ENCODE results near the gene TSPAN12. TPM values are rescaled to one million over a fixed set of nuclear protein-coding genes. Genes with fewer than 3 reads are reported as not detected.
"Not testable (repeated sequence)": the region's sequence is repeated elsewhere in the genome, so short reads cannot be mapped to it uniquely, and the experiment has no call there.

The TSPAN12 gene
- total RNA-seq, 1 experiment from 2014 or later, result not detected

DNA sequence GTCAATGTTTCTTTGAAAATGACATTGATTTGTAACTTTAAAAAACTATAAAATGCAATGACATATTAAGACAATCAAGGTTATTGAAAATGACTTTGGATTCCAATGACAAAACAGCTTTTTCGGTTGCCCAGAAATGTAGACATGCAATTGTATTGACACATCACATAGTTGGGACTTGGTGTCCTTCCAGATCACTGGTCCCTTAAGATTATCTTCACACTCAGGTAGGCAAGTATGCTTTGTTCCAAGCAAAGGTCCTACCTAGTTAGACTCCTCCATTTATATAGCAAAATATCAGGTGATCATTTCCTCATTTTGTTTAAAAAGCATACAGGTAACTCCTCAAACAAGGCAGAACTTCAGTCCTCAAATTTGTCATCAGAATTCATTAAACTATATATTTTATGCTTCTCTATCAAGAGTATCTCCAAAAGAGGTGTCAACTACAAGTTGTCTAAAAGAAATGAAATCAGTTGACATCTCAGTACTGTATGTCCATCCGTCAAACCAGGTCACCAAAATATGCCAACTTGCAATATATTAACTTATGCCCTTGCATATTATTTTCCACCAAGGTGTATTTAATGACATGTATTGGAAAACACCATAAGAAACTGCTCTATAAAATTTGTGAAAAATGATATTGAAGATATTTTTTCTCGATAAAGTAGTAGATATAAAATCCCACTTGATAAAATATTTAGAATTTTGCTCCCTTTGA, 64.6 kb downstream of the TSPAN12 start:
- no peak overlapping the region for H2AFZ ChIP-seq (ENCODE audit: low read length)
- H3K9ac ChIP-seq (ENCODE audit: low read length), result no peak overlapping the region
- no peak overlapping the region for H3K27ac ChIP-seq (ENCODE audit: low read length)
- H3K9me3 ChIP-seq (ENCODE audit: low read length), result no peaks in the 10 kb centered on the region
- DNase-seq, result no peak
- H3K36me3 ChIP-seq (ENCODE audit: insufficient read depth, low read length), result no peaks in the 10 kb centered on the region
- H4K20me1 ChIP-seq (ENCODE audit: insufficient read depth, low read depth, low read length), result no peaks in the 10 kb centered on the region
- H3K4me3 ChIP-seq (ENCODE audit: low read length), result no peak overlapping the region
- H3K4me1 ChIP-seq (ENCODE audit: low read length), result no peaks in the 10 kb centered on the region
- no peaks in the 10 kb centered on the region for H3K9me2 ChIP-seq (replicated peaks; ENCODE audit: insufficient read depth, low read length)
- no peak overlapping the region for H3K4me2 ChIP-seq (ENCODE audit: low read depth, low read length, poor library complexity, severe bottlenecking)
- H3K79me2 ChIP-seq (ENCODE audit: low read length), result no peaks in the 10 kb centered on the region
- H3K27me3 ChIP-seq (ENCODE audit: low read length), result no peaks in the 10 kb centered on the region

DNA sequence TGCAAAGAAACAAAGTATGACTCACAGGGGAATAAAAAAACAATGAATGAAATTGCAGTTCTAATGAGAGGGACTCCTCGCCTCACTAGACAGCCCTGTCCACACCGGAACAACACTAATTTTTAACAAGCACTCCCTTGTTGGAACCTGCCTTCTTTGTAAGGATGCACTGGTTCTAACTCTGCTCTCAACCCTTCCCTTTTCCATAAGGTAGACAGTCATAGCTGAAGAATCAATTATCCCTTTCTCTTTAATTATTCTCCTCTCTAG, 65.1 kb downstream of the TSPAN12 start:
- Histone ChIP-seq H3K27me3 (ENCODE audit: low read length) (no peaks in the 10 kb centered on the region), H3K4me2 (ENCODE audit: low read depth, low read length, poor library complexity, severe bottlenecking) (no peak overlapping the region), H3K36me3 (ENCODE audit: insufficient read depth, low read length) (no peaks in the 10 kb centered on the region), H3K79me2 (ENCODE audit: low read length) (no peaks in the 10 kb centered on the region), H3K4me3 (ENCODE audit: low read length) (no peak overlapping the region), H2AFZ (ENCODE audit: low read length) (no peak overlapping the region), H3K9me2 (replicated peaks; ENCODE audit: insufficient read depth, low read length) (no peaks in the 10 kb centered on the region), H3K9me3 (ENCODE audit: low read length) (no peaks in the 10 kb centered on the region), H3K4me1 (ENCODE audit: low read length) (no peaks in the 10 kb centered on the region), H3K9ac (ENCODE audit: low read length) (no peak overlapping the region), H4K20me1 (ENCODE audit: insufficient read depth, low read depth, low read length) (no peaks in the 10 kb centered on the region), H3K27ac (ENCODE audit: low read length) (no peak overlapping the region)
- DNase-seq, result no peak

DNA sequence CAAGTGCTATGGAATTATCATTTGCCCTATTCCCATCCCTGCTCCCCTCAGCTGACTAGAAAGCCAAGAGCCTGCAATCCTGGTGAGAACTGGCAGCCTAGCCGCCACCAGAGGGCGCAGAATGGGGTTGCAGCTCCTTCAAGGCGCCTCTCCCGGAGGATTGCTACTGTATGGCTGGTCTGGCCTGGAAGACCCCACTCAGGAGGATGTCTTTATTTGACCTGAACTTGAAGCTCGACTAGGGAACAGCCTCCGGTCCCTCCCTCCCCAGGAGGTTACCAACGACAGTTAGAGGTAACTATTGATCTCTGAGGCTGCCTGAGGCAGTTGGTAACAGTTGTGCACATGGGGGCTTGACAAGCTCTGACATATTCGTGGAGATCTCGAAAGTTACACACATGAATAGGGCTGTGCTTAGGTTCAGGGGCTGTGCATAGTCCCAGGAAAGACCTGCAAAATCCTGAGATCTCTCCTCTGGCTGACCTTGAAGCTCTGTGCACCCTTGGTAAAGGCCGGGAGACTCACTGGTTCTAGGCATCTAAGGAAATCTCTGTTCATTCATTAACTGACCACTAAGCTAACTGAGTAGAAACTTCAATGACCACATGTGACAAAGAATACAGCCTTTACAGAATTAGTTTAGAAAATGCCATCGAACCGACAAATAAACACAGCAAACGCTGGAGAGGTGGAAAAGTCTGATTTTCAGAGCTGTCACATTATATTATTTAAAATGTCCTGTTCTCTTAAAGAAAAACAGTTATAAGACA, 65.7 kb downstream of the TSPAN12 start:
- Histone ChIP-seq H3K79me2 (ENCODE audit: low read length) (no peaks in the 10 kb centered on the region), H3K4me3 (ENCODE audit: low read length) (no peak overlapping the region), H3K9me3 (ENCODE audit: low read length) (no peaks in the 10 kb centered on the region), H3K9ac (ENCODE audit: low read length) (no peak overlapping the region), H2AFZ (ENCODE audit: low read length) (no peak overlapping the region), H3K4me1 (ENCODE audit: low read length) (no peaks in the 10 kb centered on the region), H4K20me1 (ENCODE audit: insufficient read depth, low read depth, low read length) (no peaks in the 10 kb centered on the region), H3K36me3 (ENCODE audit: insufficient read depth, low read length) (no peaks in the 10 kb centered on the region), H3K27me3 (ENCODE audit: low read length) (no peaks in the 10 kb centered on the region), H3K9me2 (replicated peaks; ENCODE audit: insufficient read depth, low read length) (no peaks in the 10 kb centered on the region), H3K4me2 (ENCODE audit: low read depth, low read length, poor library complexity, severe bottlenecking) (no peak overlapping the region), H3K27ac (ENCODE audit: low read length) (no peak overlapping the region)
- DNase-seq, result peak; percentile 82

DNA sequence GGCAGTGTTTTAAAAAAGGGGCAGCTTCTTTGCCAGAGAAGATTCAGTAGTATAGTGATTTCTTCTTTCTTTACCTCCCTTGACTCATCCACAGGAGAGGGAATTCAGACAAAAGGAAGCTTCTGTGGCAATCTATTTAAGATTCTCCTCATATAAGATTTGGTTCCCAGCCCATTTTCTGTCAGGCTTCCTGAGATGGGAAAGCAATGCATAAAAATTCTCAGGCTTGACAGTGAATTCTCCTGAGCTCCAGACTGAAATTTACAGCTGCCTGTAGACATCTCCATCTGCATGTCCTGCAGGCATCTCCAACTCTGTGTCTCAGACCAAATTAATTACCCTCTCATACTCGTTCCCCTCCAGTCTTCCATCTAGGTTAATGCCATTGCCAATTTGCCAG, 72.8 kb downstream of the TSPAN12 start:
- H3K79me2 ChIP-seq (ENCODE audit: low read length), result no peaks in the 10 kb centered on the region
- H2AFZ ChIP-seq (ENCODE audit: low read length), result no peak overlapping the region
- H3K9me3 ChIP-seq (ENCODE audit: low read length), result no peaks in the 10 kb centered on the region
- no peak for DNase-seq
- H3K27ac ChIP-seq (ENCODE audit: low read length), result no peak overlapping the region
- no peak overlapping the region for H3K9ac ChIP-seq (ENCODE audit: low read length)
- H3K36me3 ChIP-seq (ENCODE audit: insufficient read depth, low read length), result no peaks in the 10 kb centered on the region
- no peak overlapping the region for H3K4me2 ChIP-seq (ENCODE audit: low read depth, low read length, poor library complexity, severe bottlenecking)
- no peaks in the 10 kb centered on the region for H3K27me3 ChIP-seq (ENCODE audit: low read length)
- no peak overlapping the region for H3K4me3 ChIP-seq (ENCODE audit: low read length)
- no peaks in the 10 kb centered on the region for H4K20me1 ChIP-seq (ENCODE audit: insufficient read depth, low read depth, low read length)
- no peaks in the 10 kb centered on the region for H3K4me1 ChIP-seq (ENCODE audit: low read length)
- no peaks in the 10 kb centered on the region for H3K9me2 ChIP-seq (replicated peaks; ENCODE audit: insufficient read depth, low read length)

DNA sequence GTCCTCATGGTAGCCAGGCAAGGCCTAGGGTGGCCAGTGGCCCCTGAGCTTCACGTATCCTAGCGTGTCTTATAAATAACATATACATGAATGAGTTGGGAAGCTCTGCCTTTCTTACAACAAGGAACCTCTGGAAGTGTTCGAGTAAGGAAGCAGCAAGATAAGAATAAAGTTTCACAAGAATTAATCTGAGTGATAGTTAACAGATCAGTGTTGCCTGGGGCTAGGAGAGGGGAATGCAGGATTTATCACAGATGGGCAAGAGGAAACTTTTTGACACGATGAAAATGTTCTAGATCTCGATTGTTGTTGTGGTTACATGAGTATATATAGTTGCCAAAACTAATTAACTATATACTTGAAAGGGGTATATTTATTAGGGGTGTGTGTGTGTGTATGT, 74.2 kb downstream of the TSPAN12 start:
- Histone ChIP-seq H2AFZ (ENCODE audit: low read length) (no peak overlapping the region), H3K9me2 (replicated peaks; ENCODE audit: insufficient read depth, low read length) (no peaks in the 10 kb centered on the region), H3K4me3 (ENCODE audit: low read length) (no peak overlapping the region), H3K27ac (ENCODE audit: low read length) (no peak overlapping the region), H4K20me1 (ENCODE audit: insufficient read depth, low read depth, low read length) (no peaks in the 10 kb centered on the region), H3K4me1 (ENCODE audit: low read length) (no peaks in the 10 kb centered on the region), H3K27me3 (ENCODE audit: low read length) (no peaks in the 10 kb centered on the region), H3K4me2 (ENCODE audit: low read depth, low read length, poor library complexity, severe bottlenecking) (no peak overlapping the region), H3K79me2 (ENCODE audit: low read length) (no peaks in the 10 kb centered on the region), H3K36me3 (ENCODE audit: insufficient read depth, low read length) (no peaks in the 10 kb centered on the region), H3K9me3 (ENCODE audit: low read length) (no peaks in the 10 kb centered on the region), H3K9ac (ENCODE audit: low read length) (no peak overlapping the region)
- DNase-seq, result no peak

DNA sequence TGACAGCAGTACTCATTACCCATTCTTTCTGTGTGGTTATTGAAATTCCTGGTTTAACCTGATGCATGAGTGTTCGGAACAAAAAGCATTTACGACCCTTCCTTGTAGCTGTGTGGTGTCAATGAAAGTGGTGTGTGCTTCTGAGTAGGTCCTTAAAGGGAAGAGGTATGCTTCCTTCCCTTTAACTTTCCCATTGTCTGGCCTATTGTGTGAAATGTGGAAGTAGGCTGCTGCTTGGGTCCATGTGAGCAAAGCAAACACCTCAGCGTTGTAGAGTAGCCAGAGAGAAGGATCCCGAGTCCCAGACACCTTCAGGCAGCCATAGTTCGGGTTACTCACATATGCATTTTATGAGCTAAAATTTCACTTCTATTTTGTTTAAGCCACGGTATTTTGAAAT, 74.7 kb downstream of the TSPAN12 start:
- no peak overlapping the region for H3K4me2 ChIP-seq (ENCODE audit: low read depth, low read length, poor library complexity, severe bottlenecking)
- DNase-seq, result no peak
- H3K27me3 ChIP-seq (ENCODE audit: low read length), result no peaks in the 10 kb centered on the region
- H3K36me3 ChIP-seq (ENCODE audit: insufficient read depth, low read length), result no peaks in the 10 kb centered on the region
- no peaks in the 10 kb centered on the region for H3K4me1 ChIP-seq (ENCODE audit: low read length)
- H2AFZ ChIP-seq (ENCODE audit: low read length), result no peak overlapping the region
- no peak overlapping the region for H3K4me3 ChIP-seq (ENCODE audit: low read length)
- no peak overlapping the region for H3K27ac ChIP-seq (ENCODE audit: low read length)
- no peak overlapping the region for H3K9ac ChIP-seq (ENCODE audit: low read length)
- H3K9me2 ChIP-seq (replicated peaks; ENCODE audit: insufficient read depth, low read length), result no peaks in the 10 kb centered on the region
- no peaks in the 10 kb centered on the region for H3K79me2 ChIP-seq (ENCODE audit: low read length)
- H3K9me3 ChIP-seq (ENCODE audit: low read length), result no peaks in the 10 kb centered on the region
- H4K20me1 ChIP-seq (ENCODE audit: insufficient read depth, low read depth, low read length), result no peaks in the 10 kb centered on the region

DNA sequence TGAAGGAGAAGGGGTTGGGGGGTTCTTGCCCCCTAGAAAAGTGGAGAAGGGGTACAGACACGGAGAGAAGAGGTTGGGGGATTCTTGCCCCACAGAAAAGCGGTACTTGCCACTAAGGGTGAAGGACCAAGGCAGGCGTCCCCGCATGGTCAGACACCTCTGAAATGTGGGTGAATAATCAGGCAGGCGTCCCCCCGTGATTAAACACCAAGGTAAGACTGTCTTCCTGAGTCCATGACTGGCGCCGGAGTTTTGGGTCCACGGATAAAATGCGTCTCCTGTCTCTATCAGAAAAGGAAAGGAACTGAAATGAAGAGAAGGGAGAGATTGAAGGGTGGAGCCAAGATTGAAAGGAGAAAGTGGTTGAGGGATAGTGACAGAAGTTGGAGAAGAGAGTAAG, 76.0 kb downstream of the TSPAN12 start:
- not testable (repeated sequence) for H4K20me1 ChIP-seq (ENCODE audit: insufficient read depth, low read depth, low read length); H3K9me3 ChIP-seq (ENCODE audit: low read length); H3K4me3 ChIP-seq (ENCODE audit: low read length); H2AFZ ChIP-seq (ENCODE audit: low read length); DNase-seq; H3K4me2 ChIP-seq (ENCODE audit: low read depth, low read length, poor library complexity, severe bottlenecking); H3K27ac ChIP-seq (ENCODE audit: low read length); H3K27me3 ChIP-seq (ENCODE audit: low read length); H3K4me1 ChIP-seq (ENCODE audit: low read length); H3K79me2 ChIP-seq (ENCODE audit: low read length); H3K9ac ChIP-seq (ENCODE audit: low read length); H3K36me3 ChIP-seq (ENCODE audit: insufficient read depth, low read length); H3K9me2 ChIP-seq (replicated peaks; ENCODE audit: insufficient read depth, low read length)

DNA sequence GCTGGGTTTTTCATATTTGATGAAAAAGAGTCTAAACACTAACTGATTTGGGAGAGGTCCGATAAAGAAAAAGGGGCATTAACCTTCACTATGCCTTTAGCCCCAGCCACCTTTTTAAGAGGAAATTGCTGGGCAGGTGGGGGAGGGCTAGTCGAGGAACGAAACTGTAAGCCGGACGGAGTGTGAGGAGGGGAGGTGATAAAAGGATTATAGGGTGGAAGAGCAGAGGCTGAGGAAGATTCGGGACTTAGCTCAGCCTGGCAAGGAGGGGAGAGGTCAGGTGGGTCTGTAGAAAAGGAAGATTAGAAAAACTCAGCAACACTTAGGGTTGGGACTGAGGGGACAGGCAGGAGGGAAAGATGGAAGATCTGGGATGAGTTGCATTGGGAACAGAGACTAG, 77.0 kb downstream of the TSPAN12 start:
- Histone ChIP-seq H3K27me3 (ENCODE audit: low read length) (no peaks in the 10 kb centered on the region), H3K27ac (ENCODE audit: low read length) (no peak overlapping the region), H3K9me3 (ENCODE audit: low read length) (no peaks in the 10 kb centered on the region), H3K4me3 (ENCODE audit: low read length) (no peak overlapping the region), H3K4me2 (ENCODE audit: low read depth, low read length, poor library complexity, severe bottlenecking) (no peak overlapping the region), H3K36me3 (ENCODE audit: insufficient read depth, low read length) (no peaks in the 10 kb centered on the region), H2AFZ (ENCODE audit: low read length) (no peak overlapping the region), H3K9ac (ENCODE audit: low read length) (no peak overlapping the region), H3K9me2 (replicated peaks; ENCODE audit: insufficient read depth, low read length) (no peaks in the 10 kb centered on the region), H3K4me1 (ENCODE audit: low read length) (no peaks in the 10 kb centered on the region), H4K20me1 (ENCODE audit: insufficient read depth, low read depth, low read length) (no peaks in the 10 kb centered on the region), H3K79me2 (ENCODE audit: low read length) (no peaks in the 10 kb centered on the region)
- DNase-seq, result no peak

Measured in Karpas-422 (cell line).